GM23338 (cell line): Measurements from ENCODE around the gene ZNF281. TPM values are rescaled to one million over a fixed set of nuclear protein-coding genes. Genes with fewer than 3 reads are reported as not detected.

ENCODE experiments used
- ATAC-seq: fragments of 200-7000 bp; cut with Tn5 transposase; 3 replicates; pipeline ENCODE4 v1.9.1; 2020
- DNase-seq: peaks from one replicate; pipeline ENCODE4 v3.0.0-alpha.2; 2015; ENCODE audit warnings: low spot score
- H2AFZ ChIP-seq: fragments of 200-600 bp; sonication (generic); 2 replicates; pipeline ENCODE4 v1.8.0; 2016; ENCODE audit warnings: antibody characterized with exemption, mild to moderate bottlenecking, moderate library complexity
- H3F3A ChIP-seq: fragments of 200-600 bp; sonication (generic); replicated peaks from 2 replicates; pipeline ENCODE4 v1.8.0; 2017; ENCODE audit warnings: antibody characterized with exemption, mixed run types, low read depth
- H3K27ac ChIP-seq: fragments of 200-600 bp; sonication (generic); 2 replicates; pipeline ENCODE4 v1.6.1; 2016; ENCODE audit warnings: low read depth
- H3K27me3 ChIP-seq: fragments of 200-600 bp; sonication (generic); 2 replicates; pipeline ENCODE4 v1.8.0; 2016; ENCODE audit warnings: mild to moderate bottlenecking, mixed run types, moderate library complexity; ENCODE audit not compliant: insufficient read depth
- H3K36me3 ChIP-seq: fragments of 200-600 bp; sonication (generic); 2 replicates; pipeline ENCODE4 v1.8.0; 2016; ENCODE audit warnings: mild to moderate bottlenecking; ENCODE audit not compliant: insufficient read depth
- H3K4me1 ChIP-seq: fragments of 200-600 bp; sonication (generic); 2 replicates; pipeline ENCODE4 v1.8.0; 2016; ENCODE audit warnings: mild to moderate bottlenecking, moderate library complexity; ENCODE audit not compliant: insufficient read depth
- H3K4me2 ChIP-seq: fragments of 200-600 bp; sonication (generic); 2 replicates; pipeline ENCODE4 v1.7.1; 2017; ENCODE audit warnings: mixed run types
- H3K4me3 ChIP-seq: fragments of 200-600 bp; sonication (generic); 2 replicates; pipeline ENCODE4 v1.6.1; 2016; ENCODE audit warnings: mixed run types
- H3K79me2 ChIP-seq: fragments of 200-600 bp; sonication (generic); replicated peaks from 2 replicates; pipeline ENCODE4 v1.8.0; 2017; ENCODE audit warnings: mild to moderate bottlenecking; ENCODE audit not compliant: insufficient read depth
- H3K9me2 ChIP-seq: fragments of 200-600 bp; sonication (generic); 2 replicates; pipeline ENCODE4 v1.8.0; 2017; ENCODE audit not compliant: insufficient read depth
- H4K20me1 ChIP-seq: fragments of 200-600 bp; sonication (generic); replicated peaks from 2 replicates; pipeline ENCODE4 v1.8.0; 2017; ENCODE audit warnings: mild to moderate bottlenecking; ENCODE audit not compliant: insufficient read depth
- H3K27ac Mint-ChIP-seq: 2 replicates; pipeline ENCODE4 v1.8.0; 2020; ENCODE audit warnings: inconsistent platforms, mild to moderate bottlenecking, moderate library complexity, mixed read lengths
- H3K27me3 Mint-ChIP-seq: 3 replicates; pipeline ENCODE4 v1.8.0; 2022; ENCODE audit warnings: low read depth, mild to moderate bottlenecking, moderate library complexity, mixed read lengths, inconsistent platforms; ENCODE audit not compliant: insufficient read depth, poor library complexity
- H3K36me3 Mint-ChIP-seq: 3 replicates; pipeline ENCODE4 v1.8.0; 2021; ENCODE audit warnings: low read depth, mild to moderate bottlenecking, inconsistent platforms, moderate library complexity, mixed read lengths
- H3K4me1 Mint-ChIP-seq: 3 replicates; pipeline ENCODE4 v1.8.0; 2020; ENCODE audit warnings: mild to moderate bottlenecking, inconsistent platforms, mixed read lengths
- H3K4me3 Mint-ChIP-seq: 3 replicates; pipeline ENCODE4 v1.8.0; 2021; ENCODE audit warnings: moderate library complexity, mild to moderate bottlenecking, inconsistent platforms, mixed read lengths
- H3K9me3 Mint-ChIP-seq: 3 replicates; pipeline ENCODE4 v1.8.0; 2020; ENCODE audit warnings: moderate library complexity, mild to moderate bottlenecking, inconsistent platforms, mixed read lengths
- EZH2phosphoT487 ChIP-seq: fragments of 200-600 bp; sonication (generic); IDR thresholded peaks from one replicate; pipeline ENCODE4 v1.8.1; 2018; ENCODE audit warnings: antibody characterized with exemption; ENCODE audit not compliant: unreplicated experiment
- JUNB ChIP-seq: IDR thresholded peaks from one replicate; pipeline ENCODE4 v1.6.1; 2016; ENCODE audit warnings: antibody characterized with exemption; ENCODE audit not compliant: unreplicated experiment
- STAT1 ChIP-seq: IDR thresholded peaks from one replicate; pipeline ENCODE4 v1.6.1; 2016; ENCODE audit warnings: antibody characterized with exemption; ENCODE audit not compliant: unreplicated experiment
- ZNF114 ChIP-seq: fragments of 250-450 bp; sonication (Bioruptor Pico); IDR thresholded peaks from 2 replicates; pipeline ENCODE4 v1.5.0; 2020; ENCODE audit warnings: mild to moderate bottlenecking, moderate library complexity
- ZNF331 ChIP-seq: fragments of 250-450 bp; sonication (Bioruptor Pico); IDR thresholded peaks from 2 replicates; pipeline ENCODE4 v1.5.0; 2020; ENCODE audit warnings: low read depth, mild to moderate bottlenecking, moderate library complexity
- polyA plus RNA-seq: library from polyadenylated mRNA; unstranded; fragments of >200 nt; fragmentation: Nextera tagmentation; extraction: Ambion mirVana; gene quantifications from 2 replicates; pipeline ENCODE4 v1.2.1, GENCODE V29; 2016
- total RNA-seq: library from RNA; depleted of rRNA; stranded (reverse); fragments of >200 nt; shearing (Covaris generic); gene quantifications from 2 replicates; pipeline ENCODE4 v1.2.3, GENCODE V29; 2014
- TF ChIP-seq, protein P1 (sequence below): IDR thresholded peaks from one replicate; pipeline ENCODE4 v1.6.1; 2018; ENCODE audit warnings: antibody characterized with exemption; ENCODE audit not compliant: unreplicated experiment
- TF ChIP-seq, protein P2 (sequence below), 2 experiments: fragments of 200-600 bp in 1 of 2; sonication (generic) in 1 of 2; conservative IDR thresholded peaks; 2 replicates each; pipeline versions ENCODE4 v1.5.1 to v1.6.1; 2016 to 2017; ENCODE audit warnings: antibody characterized with exemption in 2 of 2, low read depth in 2 of 2, mild to moderate bottlenecking in 2 of 2, moderate library complexity in 1 of 2
- TF ChIP-seq, protein P3 (sequence below): fragments of 250-450 bp; sonication (Bioruptor Pico); IDR thresholded peaks from 2 replicates; pipeline ENCODE4 v1.5.0; 2020; ENCODE audit warnings: mild to moderate bottlenecking, moderate library complexity

Gene ZNF281
- total and polyA plus RNA-seq, 2 experiments from 2014 or later, result 62.1 to 79.3 TPM

DNA sequence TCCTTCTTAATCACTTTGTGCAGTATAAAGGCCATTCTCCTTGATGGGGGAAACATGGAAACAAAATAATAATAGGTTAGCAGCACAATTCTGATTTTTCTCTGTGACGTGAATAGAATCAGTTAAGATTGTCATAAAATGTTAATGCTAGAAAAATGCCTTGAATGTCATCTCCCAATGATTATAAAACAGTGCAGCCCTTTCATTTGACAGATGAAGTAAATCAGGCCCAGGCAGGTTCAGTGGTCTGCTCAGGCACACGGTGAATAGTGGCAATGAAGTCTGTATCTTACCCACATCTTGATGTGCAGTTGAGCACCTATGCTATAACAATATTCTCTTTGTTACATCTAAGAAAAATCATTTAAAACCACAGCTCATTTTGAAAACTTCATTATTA is 32.2 kb upstream of the ZNF281 start:
- Mint-ChIP-seq H3K36me3 (peaks cover 29% of the 10 kb centered on the region), H3K9me3 (no peaks in the 10 kb centered on the region), H3K27ac (no peak overlapping the region), H3K4me3 (no peak overlapping the region), H3K4me1 (peaks cover 17% of the 10 kb centered on the region), H3K27me3 (peaks cover 2% of the 10 kb centered on the region)
- no peaks in the 10 kb centered on the region; the same call in 1 of the 2 replicates for H4K20me1 ChIP-seq
- 0 out of 2 replicates have a peak overlapping the region, but pooled peaks have one; percentile 47 for H3K27ac ChIP-seq
- peaks cover 8% of the 10 kb centered on the region; the same call in 1 of the 2 replicates for H3K4me1 ChIP-seq
- TF ChIP-seq ZNF114, result no peak
- TF ChIP-seq, protein P1, sequence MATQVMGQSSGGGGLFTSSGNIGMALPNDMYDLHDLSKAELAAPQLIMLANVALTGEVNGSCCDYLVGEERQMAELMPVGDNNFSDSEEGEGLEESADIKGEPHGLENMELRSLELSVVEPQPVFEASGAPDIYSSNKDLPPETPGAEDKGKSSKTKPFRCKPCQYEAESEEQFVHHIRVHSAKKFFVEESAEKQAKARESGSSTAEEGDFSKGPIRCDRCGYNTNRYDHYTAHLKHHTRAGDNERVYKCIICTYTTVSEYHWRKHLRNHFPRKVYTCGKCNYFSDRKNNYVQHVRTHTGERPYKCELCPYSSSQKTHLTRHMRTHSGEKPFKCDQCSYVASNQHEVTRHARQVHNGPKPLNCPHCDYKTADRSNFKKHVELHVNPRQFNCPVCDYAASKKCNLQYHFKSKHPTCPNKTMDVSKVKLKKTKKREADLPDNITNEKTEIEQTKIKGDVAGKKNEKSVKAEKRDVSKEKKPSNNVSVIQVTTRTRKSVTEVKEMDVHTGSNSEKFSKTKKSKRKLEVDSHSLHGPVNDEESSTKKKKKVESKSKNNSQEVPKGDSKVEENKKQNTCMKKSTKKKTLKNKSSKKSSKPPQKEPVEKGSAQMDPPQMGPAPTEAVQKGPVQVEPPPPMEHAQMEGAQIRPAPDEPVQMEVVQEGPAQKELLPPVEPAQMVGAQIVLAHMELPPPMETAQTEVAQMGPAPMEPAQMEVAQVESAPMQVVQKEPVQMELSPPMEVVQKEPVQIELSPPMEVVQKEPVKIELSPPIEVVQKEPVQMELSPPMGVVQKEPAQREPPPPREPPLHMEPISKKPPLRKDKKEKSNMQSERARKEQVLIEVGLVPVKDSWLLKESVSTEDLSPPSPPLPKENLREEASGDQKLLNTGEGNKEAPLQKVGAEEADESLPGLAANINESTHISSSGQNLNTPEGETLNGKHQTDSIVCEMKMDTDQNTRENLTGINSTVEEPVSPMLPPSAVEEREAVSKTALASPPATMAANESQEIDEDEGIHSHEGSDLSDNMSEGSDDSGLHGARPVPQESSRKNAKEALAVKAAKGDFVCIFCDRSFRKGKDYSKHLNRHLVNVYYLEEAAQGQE, result no peak
- TF ChIP-seq, protein P2, sequence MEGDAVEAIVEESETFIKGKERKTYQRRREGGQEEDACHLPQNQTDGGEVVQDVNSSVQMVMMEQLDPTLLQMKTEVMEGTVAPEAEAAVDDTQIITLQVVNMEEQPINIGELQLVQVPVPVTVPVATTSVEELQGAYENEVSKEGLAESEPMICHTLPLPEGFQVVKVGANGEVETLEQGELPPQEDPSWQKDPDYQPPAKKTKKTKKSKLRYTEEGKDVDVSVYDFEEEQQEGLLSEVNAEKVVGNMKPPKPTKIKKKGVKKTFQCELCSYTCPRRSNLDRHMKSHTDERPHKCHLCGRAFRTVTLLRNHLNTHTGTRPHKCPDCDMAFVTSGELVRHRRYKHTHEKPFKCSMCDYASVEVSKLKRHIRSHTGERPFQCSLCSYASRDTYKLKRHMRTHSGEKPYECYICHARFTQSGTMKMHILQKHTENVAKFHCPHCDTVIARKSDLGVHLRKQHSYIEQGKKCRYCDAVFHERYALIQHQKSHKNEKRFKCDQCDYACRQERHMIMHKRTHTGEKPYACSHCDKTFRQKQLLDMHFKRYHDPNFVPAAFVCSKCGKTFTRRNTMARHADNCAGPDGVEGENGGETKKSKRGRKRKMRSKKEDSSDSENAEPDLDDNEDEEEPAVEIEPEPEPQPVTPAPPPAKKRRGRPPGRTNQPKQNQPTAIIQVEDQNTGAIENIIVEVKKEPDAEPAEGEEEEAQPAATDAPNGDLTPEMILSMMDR (conservative IDR thresholded peaks at IDR 0.05; ENCODE audit: low read depth in 2 of 2), result no peak
- TF ChIP-seq JUNB, result no peak
- no peaks in the 10 kb centered on the region for H3K36me3 ChIP-seq
- H3K9me2 ChIP-seq, result no peaks in the 10 kb centered on the region
- peaks cover 6% of the 10 kb centered on the region; the same call in 1 of the 2 replicates for H3F3A ChIP-seq
- no peak overlapping the region for H3K4me2 ChIP-seq
- H3K4me3 ChIP-seq, result no peak overlapping the region
- H3K79me2 ChIP-seq, result peaks cover 6% of the 10 kb centered on the region; the same call in 1 of the 2 replicates
- no peak for ATAC-seq
- no peak overlapping the region for H2AFZ ChIP-seq
- no peak for DNase-seq
- no peaks in the 10 kb centered on the region for H3K27me3 ChIP-seq

DNA sequence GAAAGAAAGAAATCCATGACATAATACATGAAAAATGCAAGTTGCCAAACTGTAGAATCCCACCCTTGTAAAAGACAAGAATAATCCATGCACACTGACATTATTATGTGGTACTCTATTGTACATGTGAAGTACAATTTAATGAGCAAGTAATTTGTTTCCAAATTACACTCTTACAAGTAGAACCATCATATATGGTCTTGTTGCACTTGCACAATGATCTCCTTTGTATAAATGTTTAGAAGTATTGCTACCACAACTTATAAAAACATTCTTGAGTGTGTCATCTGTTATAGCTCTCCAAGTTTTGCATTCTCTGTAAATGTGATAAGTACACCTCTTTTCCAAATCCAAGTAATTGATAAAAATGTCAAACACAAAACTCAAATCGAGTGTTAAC is 29.1 kb upstream of the ZNF281 start:
- Histone ChIP-seq H3K4me2 (no peak overlapping the region), H3K4me3 (no peak overlapping the region), H3K9me2 (no peaks in the 10 kb centered on the region), H3K27ac (no peak overlapping the region), H4K20me1 (peaks cover 2% of the 10 kb centered on the region), H3K79me2 (peaks cover 20% of the 10 kb centered on the region; the same call in 1 of the 2 replicates), H2AFZ (no peak overlapping the region), H3K27me3 (no peaks in the 10 kb centered on the region), H3F3A (peaks cover 10% of the 10 kb centered on the region; the same call in 1 of the 2 replicates), H3K4me1 (peaks cover 8% of the 10 kb centered on the region; the same call in 1 of the 2 replicates), H3K36me3 (0 out of 2 replicates have a peak, but pooled peaks cover 3% of the 10 kb centered on the region)
- H3K4me1 Mint-ChIP-seq, result peaks cover 17% of the 10 kb centered on the region
- no peaks in the 10 kb centered on the region; the same call in 2 of the 3 replicates for H3K9me3 Mint-ChIP-seq
- H3K27ac Mint-ChIP-seq, result no peak overlapping the region
- no peak for TF ChIP-seq STAT1
- TF ChIP-seq, protein P3, sequence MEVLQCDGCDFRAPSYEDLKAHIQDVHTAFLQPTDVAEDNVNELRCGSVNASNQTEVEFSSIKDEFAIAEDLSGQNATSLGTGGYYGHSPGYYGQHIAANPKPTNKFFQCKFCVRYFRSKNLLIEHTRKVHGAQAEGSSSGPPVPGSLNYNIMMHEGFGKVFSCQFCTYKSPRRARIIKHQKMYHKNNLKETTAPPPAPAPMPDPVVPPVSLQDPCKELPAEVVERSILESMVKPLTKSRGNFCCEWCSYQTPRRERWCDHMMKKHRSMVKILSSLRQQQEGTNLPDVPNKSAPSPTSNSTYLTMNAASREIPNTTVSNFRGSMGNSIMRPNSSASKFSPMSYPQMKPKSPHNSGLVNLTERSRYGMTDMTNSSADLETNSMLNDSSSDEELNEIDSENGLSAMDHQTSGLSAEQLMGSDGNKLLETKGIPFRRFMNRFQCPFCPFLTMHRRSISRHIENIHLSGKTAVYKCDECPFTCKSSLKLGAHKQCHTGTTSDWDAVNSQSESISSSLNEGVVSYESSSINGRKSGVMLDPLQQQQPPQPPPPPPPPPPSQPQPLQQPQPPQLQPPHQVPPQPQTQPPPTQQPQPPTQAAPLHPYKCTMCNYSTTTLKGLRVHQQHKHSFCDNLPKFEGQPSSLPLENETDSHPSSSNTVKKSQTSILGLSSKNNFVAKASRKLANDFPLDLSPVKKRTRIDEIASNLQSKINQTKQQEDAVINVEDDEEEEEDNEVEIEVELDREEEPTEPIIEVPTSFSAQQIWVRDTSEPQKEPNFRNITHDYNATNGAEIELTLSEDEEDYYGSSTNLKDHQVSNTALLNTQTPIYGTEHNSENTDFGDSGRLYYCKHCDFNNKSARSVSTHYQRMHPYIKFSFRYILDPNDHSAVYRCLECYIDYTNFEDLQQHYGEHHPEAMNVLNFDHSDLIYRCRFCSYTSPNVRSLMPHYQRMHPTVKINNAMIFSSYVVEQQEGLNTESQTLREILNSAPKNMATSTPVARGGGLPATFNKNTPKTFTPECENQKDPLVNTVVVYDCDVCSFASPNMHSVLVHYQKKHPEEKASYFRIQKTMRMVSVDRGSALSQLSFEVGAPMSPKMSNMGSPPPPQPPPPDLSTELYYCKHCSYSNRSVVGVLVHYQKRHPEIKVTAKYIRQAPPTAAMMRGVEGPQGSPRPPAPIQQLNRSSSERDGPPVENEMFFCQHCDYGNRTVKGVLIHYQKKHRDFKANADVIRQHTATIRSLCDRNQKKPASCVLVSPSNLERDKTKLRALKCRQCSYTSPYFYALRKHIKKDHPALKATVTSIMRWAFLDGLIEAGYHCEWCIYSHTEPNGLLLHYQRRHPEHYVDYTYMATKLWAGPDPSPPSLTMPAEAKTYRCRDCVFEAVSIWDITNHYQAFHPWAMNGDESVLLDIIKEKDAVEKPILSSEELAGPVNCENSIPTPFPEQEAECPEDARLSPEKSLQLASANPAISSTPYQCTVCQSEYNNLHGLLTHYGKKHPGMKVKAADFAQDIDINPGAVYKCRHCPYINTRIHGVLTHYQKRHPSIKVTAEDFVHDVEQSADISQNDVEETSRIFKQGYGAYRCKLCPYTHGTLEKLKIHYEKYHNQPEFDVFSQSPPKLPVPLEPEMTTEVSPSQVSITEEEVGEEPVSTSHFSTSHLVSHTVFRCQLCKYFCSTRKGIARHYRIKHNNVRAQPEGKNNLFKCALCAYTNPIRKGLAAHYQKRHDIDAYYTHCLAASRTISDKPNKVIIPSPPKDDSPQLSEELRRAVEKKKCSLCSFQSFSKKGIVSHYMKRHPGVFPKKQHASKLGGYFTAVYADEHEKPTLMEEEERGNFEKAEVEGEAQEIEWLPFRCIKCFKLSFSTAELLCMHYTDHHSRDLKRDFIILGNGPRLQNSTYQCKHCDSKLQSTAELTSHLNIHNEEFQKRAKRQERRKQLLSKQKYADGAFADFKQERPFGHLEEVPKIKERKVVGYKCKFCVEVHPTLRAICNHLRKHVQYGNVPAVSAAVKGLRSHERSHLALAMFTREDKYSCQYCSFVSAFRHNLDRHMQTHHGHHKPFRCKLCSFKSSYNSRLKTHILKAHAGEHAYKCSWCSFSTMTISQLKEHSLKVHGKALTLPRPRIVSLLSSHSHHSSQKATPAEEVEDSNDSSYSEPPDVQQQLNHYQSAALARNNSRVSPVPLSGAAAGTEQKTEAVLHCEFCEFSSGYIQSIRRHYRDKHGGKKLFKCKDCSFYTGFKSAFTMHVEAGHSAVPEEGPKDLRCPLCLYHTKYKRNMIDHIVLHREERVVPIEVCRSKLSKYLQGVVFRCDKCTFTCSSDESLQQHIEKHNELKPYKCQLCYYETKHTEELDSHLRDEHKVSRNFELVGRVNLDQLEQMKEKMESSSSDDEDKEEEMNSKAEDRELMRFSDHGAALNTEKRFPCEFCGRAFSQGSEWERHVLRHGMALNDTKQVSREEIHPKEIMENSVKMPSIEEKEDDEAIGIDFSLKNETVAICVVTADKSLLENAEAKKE (CRISPR knock-in tag), result no peak
- TF ChIP-seq ZNF331 (CRISPR knock-in tag), result no peak
- TF ChIP-seq JUNB, result no peak
- TF ChIP-seq EZH2phosphoT487, result no peak
- ATAC-seq (no peak), DNase-seq (no peak)
- H3K27me3 Mint-ChIP-seq, result peaks cover 2% of the 10 kb centered on the region
- peaks cover 15% of the 10 kb centered on the region for H3K36me3 Mint-ChIP-seq
- no peak overlapping the region for H3K4me3 Mint-ChIP-seq
